SK-N-MC (cell line): ENCODE data around the gene RAPGEF2.

Source experiments
- EZH2 ChIP-seq: fragments of 200-600 bp; sonication (generic); IDR thresholded peaks from one replicate; pipeline ENCODE4 v1.6.1; 2017; ENCODE audit warnings: antibody characterized with exemption
- POLR2AphosphoS5 ChIP-seq: IDR thresholded peaks from 2 replicates; pipeline ENCODE4 v1.6.1; 2012; ENCODE audit warnings: mild to moderate bottlenecking, low read depth, low read length, borderline replicate concordance

- TF ChIP-seq EZH2 = no peak
- TF ChIP-seq POLR2AphosphoS5 = no peak
Measured at GRCh38 chr4:159357350-159357749, 254.5 kb downstream of the RAPGEF2 start.
